Naive B cell (primary cell): Measurements from ENCODE around the gene NSMCE1. TPM values are rescaled to one million over a fixed set of nuclear protein-coding genes. Genes with fewer than 3 reads are reported as not detected.
A peak's percentile ranks its signal among the peaks of the same experiment; 100 is the strongest.

Experiments
- ATAC-seq, 2 donors: fragments of 150-1000 bp; cut with Tn5 transposase; 2 replicates each; pipeline ENCODE4 v1.10.0; 2021; ENCODE audit warnings: low read depth in 2 of 2, mild to moderate bottlenecking in 2 of 2, moderate library complexity in 2 of 2
- DNase-seq: peaks from one replicate; pipeline ENCODE4 v3.0.0; 2022
- H3K27ac Mint-ChIP-seq, 6 donors: one replicate each; pipeline ENCODE4 v1.8.0; 2020 to 2022; ENCODE audit warnings: mild to moderate bottlenecking in 6 of 6, mixed read lengths in 6 of 6, moderate library complexity in 5 of 6, inconsistent platforms in 2 of 6
- H3K27me3 Mint-ChIP-seq, 3 donors: one replicate each; pipeline ENCODE4 v1.8.0; 2021 to 2022; ENCODE audit warnings: mixed read lengths in 3 of 3, mild to moderate bottlenecking in 1 of 3
- H3K36me3 Mint-ChIP-seq, 2 donors: one replicate each; pipeline ENCODE4 v1.8.0; 2020 to 2022; ENCODE audit warnings: mixed read lengths in 2 of 2, inconsistent platforms in 1 of 2, mild to moderate bottlenecking in 1 of 2
- H3K4me1 Mint-ChIP-seq, 3 donors: one replicate each; pipeline ENCODE4 v1.8.0; 2020 to 2022; ENCODE audit warnings: mixed read lengths in 3 of 3, inconsistent platforms in 1 of 3, mild to moderate bottlenecking in 1 of 3, moderate library complexity in 1 of 3
- H3K4me3 Mint-ChIP-seq, 8 donors: one replicate each; pipeline ENCODE4 v1.8.0; 2020 to 2022; ENCODE audit warnings: mild to moderate bottlenecking in 8 of 8, mixed read lengths in 8 of 8, moderate library complexity in 8 of 8, inconsistent platforms in 2 of 8
- H3K9me3 Mint-ChIP-seq, 7 donors: one replicate each; pipeline ENCODE4 v1.8.0; 2020 to 2022; ENCODE audit warnings: mixed read lengths in 7 of 7, mild to moderate bottlenecking in 5 of 7, inconsistent platforms in 2 of 7, moderate library complexity in 1 of 7
- polyA plus RNA-seq, 6 donors: library from polyadenylated mRNA; unstranded; fragments of 300-500 nt; fragmentation: Illumina TruSeq; gene quantifications; one replicate each; pipeline ENCODE4 v1.2.3, GENCODE V29; 2021; ENCODE audit warnings: low read depth in 6 of 6

The NSMCE1 gene
- polyA plus RNA-seq, 6 donors from 2014 or later = 178 to 217 (median 195) TPM

- H3K36me3 Mint-ChIP-seq = peaks cover 4 to 8% of the 10 kb centered on the region in 2 donors
- no peak for ATAC-seq
- H3K27ac Mint-ChIP-seq = peak overlapping the region in 5 of 6 donors; percentile 43 to 89 (median 77)
- no peaks in the 10 kb centered on the region for H3K9me3 Mint-ChIP-seq
- H3K4me3 Mint-ChIP-seq = peak overlapping the region in 6 of 8 donors; percentile 30 to 82 (median 66)
- H3K4me1 Mint-ChIP-seq = peaks cover 39 to 79% (median 78%) of the 10 kb centered on the region in 3 donors
- H3K27me3 Mint-ChIP-seq = no peaks in the 10 kb centered on the region
- DNase-seq = no peak
Observed at GRCh38 chr16:27226976-27227705, 41.4 kb downstream of the NSMCE1 start.

- Mint-ChIP-seq H3K27ac (peak overlapping the region in 5 of 6 donors; percentile 43 to 89 (median 80)), H3K27me3 (no peaks in the 10 kb centered on the region), H3K9me3 (no peaks in the 10 kb centered on the region), H3K36me3 (peaks cover 4 to 8% of the 10 kb centered on the region in 2 donors), H3K4me3 (peak overlapping the region in 6 of 8 donors; percentile 33 to 84 (median 62)), H3K4me1 (peaks cover 33 to 76% (median 76%) of the 10 kb centered on the region in 3 donors)
- ATAC-seq (no peak), DNase-seq (no peak)
Observed at GRCh38 chr16:27226476-27226875, 42.1 kb downstream of the NSMCE1 start.

- Mint-ChIP-seq H3K36me3 (peaks cover 4 to 8% of the 10 kb centered on the region in 2 donors), H3K4me1 (peaks cover 29 to 69% (median 69%) of the 10 kb centered on the region in 3 donors), H3K9me3 (no peaks in the 10 kb centered on the region), H3K4me3 (peak overlapping the region in 5 of 8 donors; percentile 33 to 84 (median 58)), H3K27ac (peak overlapping the region; percentile 30 to 89 (median 53)), H3K27me3 (no peaks in the 10 kb centered on the region)
- ATAC-seq (no peak), DNase-seq (no peak)
Observed at GRCh38 chr16:27225536-27226360, 42.8 kb downstream of the NSMCE1 start.

GRCh38 chr16:27224741-27225300 lies 43.8 kb downstream of the NSMCE1 start:
- H3K27me3 Mint-ChIP-seq = no peaks in the 10 kb centered on the region
- peaks cover 4 to 8% of the 10 kb centered on the region in 2 donors for H3K36me3 Mint-ChIP-seq
- DNase-seq (no peak), ATAC-seq (no peak)
- H3K4me1 Mint-ChIP-seq = peaks cover 25 to 62% (median 60%) of the 10 kb centered on the region in 3 donors
- H3K9me3 Mint-ChIP-seq = no peaks in the 10 kb centered on the region
- peak overlapping the region in 1 of 8 donors; percentile 47 for H3K4me3 Mint-ChIP-seq
- H3K27ac Mint-ChIP-seq = peak overlapping the region in 4 of 6 donors; percentile 21 to 82 (median 58)

- Mint-ChIP-seq H3K4me1 (peaks cover 24 to 57% (median 55%) of the 10 kb centered on the region in 3 donors), H3K27ac (peak overlapping the region in 4 of 6 donors; percentile 8 to 82 (median 70)), H3K27me3 (no peaks in the 10 kb centered on the region), H3K36me3 (peaks cover 4 to 8% of the 10 kb centered on the region in 2 donors), H3K9me3 (no peaks in the 10 kb centered on the region), H3K4me3 (no peak overlapping the region)
- ATAC-seq = no peak
- no peak for DNase-seq
Observed at GRCh38 chr16:27224271-27224737, 44.3 kb downstream of the NSMCE1 start.

GRCh38 chr16:27223701-27224100 lies 44.9 kb downstream of the NSMCE1 start:
- no peak for DNase-seq
- peaks cover 19 to 51% (median 49%) of the 10 kb centered on the region in 3 donors for H3K4me1 Mint-ChIP-seq
- H3K27ac Mint-ChIP-seq = peak overlapping the region in 3 of 6 donors; percentile 11 to 58 (median 42)
- H3K36me3 Mint-ChIP-seq = peaks cover 4 to 8% of the 10 kb centered on the region in 2 donors
- no peak for ATAC-seq
- H3K27me3 Mint-ChIP-seq = no peaks in the 10 kb centered on the region
- H3K9me3 Mint-ChIP-seq = no peaks in the 10 kb centered on the region
- no peak overlapping the region for H3K4me3 Mint-ChIP-seq

GRCh38 chr16:27223226-27223610 lies 45.4 kb downstream of the NSMCE1 start:
- peaks cover 19 to 48% (median 45%) of the 10 kb centered on the region in 3 donors for H3K4me1 Mint-ChIP-seq
- H3K27me3 Mint-ChIP-seq = no peaks in the 10 kb centered on the region
- no peak overlapping the region for H3K4me3 Mint-ChIP-seq
- peak overlapping the region in 2 of 6 donors; percentile 11 to 56 for H3K27ac Mint-ChIP-seq
- ATAC-seq (no peak), DNase-seq (no peak)
- peaks cover 4 to 8% of the 10 kb centered on the region in 2 donors for H3K36me3 Mint-ChIP-seq
- H3K9me3 Mint-ChIP-seq = no peaks in the 10 kb centered on the region

GRCh38 chr16:27222249-27223225 lies 46.0 kb downstream of the NSMCE1 start:
- no peak for DNase-seq
- H3K36me3 Mint-ChIP-seq = peaks cover 4 to 8% of the 10 kb centered on the region in 2 donors
- H3K4me1 Mint-ChIP-seq = peaks cover 15 to 41% (median 40%) of the 10 kb centered on the region in 3 donors
- peak overlapping the region in 5 of 6 donors; percentile 7 to 78 (median 56) for H3K27ac Mint-ChIP-seq
- peak overlapping the region in 1 of 8 donors; percentile 5 for H3K4me3 Mint-ChIP-seq
- no peak for ATAC-seq
- no peaks in the 10 kb centered on the region for H3K9me3 Mint-ChIP-seq
- H3K27me3 Mint-ChIP-seq = no peaks in the 10 kb centered on the region

- Mint-ChIP-seq H3K27ac (peak overlapping the region in 4 of 6 donors; percentile 7 to 78 (median 31)), H3K4me1 (peaks cover 10 to 33% (median 32%) of the 10 kb centered on the region in 3 donors), H3K4me3 (no peak overlapping the region), H3K36me3 (peaks cover 4 to 8% of the 10 kb centered on the region in 2 donors), H3K9me3 (no peaks in the 10 kb centered on the region), H3K27me3 (no peaks in the 10 kb centered on the region)
- DNase-seq = no peak
- ATAC-seq = no peak
Observed at GRCh38 chr16:27221576-27222248, 46.9 kb downstream of the NSMCE1 start.

- Mint-ChIP-seq H3K27me3 (no peaks in the 10 kb centered on the region), H3K9me3 (no peaks in the 10 kb centered on the region), H3K27ac (peak overlapping the region in 1 of 6 donors; percentile 60), H3K4me3 (no peak overlapping the region), H3K4me1 (peaks cover 5 to 25% (median 25%) of the 10 kb centered on the region in 3 donors), H3K36me3 (peaks cover under 1 to 11% of the 10 kb centered on the region in 2 donors)
- DNase-seq = no peak
- ATAC-seq = no peak
Observed at GRCh38 chr16:27220991-27221390, 47.6 kb downstream of the NSMCE1 start.

GRCh38 chr16:27220527-27220926 lies 48.0 kb downstream of the NSMCE1 start:
- no peak overlapping the region for H3K4me3 Mint-ChIP-seq
- peaks cover 4 to 21% (median 20%) of the 10 kb centered on the region in 3 donors for H3K4me1 Mint-ChIP-seq

GRCh38 chr16:27220120-27220519 lies 48.5 kb downstream of the NSMCE1 start:
- DNase-seq (no peak), ATAC-seq (no peak)
- H3K27ac Mint-ChIP-seq = no peak overlapping the region
- peaks cover 4 to 18% (median 17%) of the 10 kb centered on the region in 3 donors for H3K4me1 Mint-ChIP-seq
- H3K27me3 Mint-ChIP-seq = no peaks in the 10 kb centered on the region
- H3K4me3 Mint-ChIP-seq = peak overlapping the region in 1 of 8 donors; percentile 48
- H3K9me3 Mint-ChIP-seq = no peaks in the 10 kb centered on the region
- peaks cover 0 to 19% of the 10 kb centered on the region in 2 donors for H3K36me3 Mint-ChIP-seq

More at GRCh38 chr16:27220527-27220926, 48.0 kb downstream of the NSMCE1 start:
- Mint-ChIP-seq H3K36me3 (peaks cover 0 to 15% of the 10 kb centered on the region in 2 donors), H3K9me3 (no peaks in the 10 kb centered on the region), H3K27me3 (no peaks in the 10 kb centered on the region), H3K27ac (no peak overlapping the region)
- ATAC-seq (no peak), DNase-seq (no peak)
